IMR-90 (cell line): ENCODE measurements around the gene GAPVD1. TPM values are rescaled to one million over a fixed set of nuclear protein-coding genes. Genes with fewer than 3 reads are reported as not detected.

Experiments
- ATAC-seq: fragments of 200-7000 bp; cut with Tn5 transposase; 2 replicates; pipeline ENCODE4 v1.9.1; 2020; ENCODE audit warnings: low read depth, mild to moderate bottlenecking, moderate library complexity
- BruUV-seq: library from RNA; stranded (reverse); fragments of 400-500 nt; replicated peaks from 2 replicates; lab custom pipeline; 2021; lab: Mats Ljungman, UMichigan
- CTCF ChIA-PET: fragments of 300-600 bp; formaldehyde crosslinking; extraction: SDS; loops from one replicate; lab custom pipeline; 2021; ENCODE audit warnings: antibody characterized with exemption; lab: Yijun Ruan, JAX
- POLR2A ChIA-PET: fragments of 300-600 bp; sonication (Branson Sonifier 250); formaldehyde crosslinking; loops from one replicate; lab custom pipeline; 2022; ENCODE audit warnings: antibody characterized with exemption; ENCODE audit not compliant: unreplicated experiment; lab: Charles Lee
- DNase-seq: peaks from one replicate; pipeline ENCODE4 v3.0.0; 2013
- H2AFZ ChIP-seq: replicated peaks from 2 replicates; pipeline ENCODE3; 2013; ENCODE audit warnings: low read length, mild to moderate bottlenecking; ENCODE audit not compliant: poor library complexity
- H2AK5ac ChIP-seq: 2 replicates; pipeline ENCODE4 v1.6.1; 2013; ENCODE audit warnings: low read depth, low read length, inconsistent platforms
- H2AK9ac ChIP-seq: replicated peaks from 2 replicates; pipeline ENCODE3; 2013; ENCODE audit warnings: mild to moderate bottlenecking, low read depth, low read length, moderate library complexity; ENCODE audit not compliant: poor library complexity
- H2BK120ac ChIP-seq: 2 replicates; pipeline ENCODE4 v1.6.1; 2013; ENCODE audit warnings: low read depth, low read length, inconsistent platforms
- H2BK15ac ChIP-seq: 3 replicates; pipeline ENCODE4 v1.6.1; 2013; ENCODE audit warnings: low read depth, low read length, inconsistent platforms
- H2BK20ac ChIP-seq: 2 replicates; pipeline ENCODE4 v1.6.1; 2013; ENCODE audit warnings: low read depth, mild to moderate bottlenecking, inconsistent platforms, low read length, moderate library complexity
- H2BK5ac ChIP-seq: 2 replicates; pipeline ENCODE4 v1.6.1; 2013; ENCODE audit warnings: mild to moderate bottlenecking, low read depth, low read length, inconsistent platforms; ENCODE audit not compliant: poor library complexity, severe bottlenecking
- H3K14ac ChIP-seq: replicated peaks from 2 replicates; pipeline ENCODE4 v1.6.1; 2013; ENCODE audit warnings: low read depth, low read length, inconsistent platforms
- H3K18ac ChIP-seq: 2 replicates; pipeline ENCODE4 v1.6.1; 2013; ENCODE audit warnings: low read depth, low read length, control low read depth
- H3K23ac ChIP-seq: 2 replicates; pipeline ENCODE4 v1.6.1; 2013; ENCODE audit warnings: low read depth, low read length, inconsistent platforms
- H3K27ac ChIP-seq: 2 replicates; pipeline ENCODE4 v1.5.1; 2013; ENCODE audit warnings: mild to moderate bottlenecking, control low read depth, low read length; ENCODE audit not compliant: insufficient read depth
- H3K27me3 ChIP-seq: 2 replicates; pipeline ENCODE4 v1.6.1; 2013; ENCODE audit warnings: low read length; ENCODE audit not compliant: control insufficient read depth, insufficient read depth
- H3K36me3 ChIP-seq: 2 replicates; pipeline ENCODE4 v1.6.1; 2013; ENCODE audit warnings: low read length, mixed read lengths; ENCODE audit not compliant: control insufficient read depth, insufficient read depth
- H3K4ac ChIP-seq: 2 replicates; pipeline ENCODE4 v1.6.1; 2013; ENCODE audit warnings: low read depth, low read length, inconsistent platforms
- H3K4me1 ChIP-seq: 2 replicates; pipeline ENCODE4 v1.6.1; 2013; ENCODE audit warnings: low read length, mixed read lengths; ENCODE audit not compliant: control insufficient read depth, insufficient read depth
- H3K4me2 ChIP-seq: 2 replicates; pipeline ENCODE4 v1.6.1; 2013; ENCODE audit warnings: low read depth, mild to moderate bottlenecking, control low read depth, low read length, moderate library complexity
- H3K4me3 ChIP-seq: 2 replicates; pipeline ENCODE4 v1.5.1; 2013; ENCODE audit warnings: low read depth, mild to moderate bottlenecking, control low read depth, low read length, moderate library complexity; ENCODE audit not compliant: insufficient read depth
- H3K56ac ChIP-seq: 2 replicates; pipeline ENCODE4 v1.6.1; 2013; ENCODE audit warnings: low read length, inconsistent platforms; ENCODE audit not compliant: insufficient read depth; ENCODE audit errors: extremely low read depth
- H3K79me1 ChIP-seq, 2 experiments: 2 replicates each; pipeline ENCODE4 v1.6.1; 2013; ENCODE audit warnings: low read length in 2 of 2, inconsistent platforms in 1 of 2, low read depth in 1 of 2
- H3K9ac ChIP-seq: 2 replicates; pipeline ENCODE4 v1.6.1; 2013; ENCODE audit warnings: low read depth, low read length, control low read depth
- H3K9me1 ChIP-seq: 2 replicates; pipeline ENCODE4 v1.6.1; 2013; ENCODE audit warnings: low read length, inconsistent platforms; ENCODE audit not compliant: insufficient read depth
- H3K9me3 ChIP-seq: 2 replicates; pipeline ENCODE4 v1.6.1; 2013; ENCODE audit warnings: low read length; ENCODE audit not compliant: control insufficient read depth, insufficient read depth
- H4K20me1 ChIP-seq: 2 replicates; pipeline ENCODE4 v1.6.1; 2013; ENCODE audit warnings: low read length, inconsistent platforms; ENCODE audit not compliant: insufficient read depth
- H4K5ac ChIP-seq: 2 replicates; pipeline ENCODE4 v1.6.1; 2013; ENCODE audit warnings: mild to moderate bottlenecking, low read depth, low read length, control low read depth
- H4K8ac ChIP-seq, 2 experiments: 2 replicates each; pipeline ENCODE4 v1.6.1; 2013; ENCODE audit warnings: low read depth in 2 of 2, low read length in 2 of 2, control low read depth in 1 of 2, inconsistent platforms in 1 of 2
- H4K91ac ChIP-seq: 2 replicates; pipeline ENCODE4 v1.6.1; 2013; ENCODE audit warnings: low read depth, low read length, inconsistent platforms; ENCODE audit not compliant: insufficient read depth
- BHLHE40 ChIP-seq: fragments of 150-350 bp; IDR thresholded peaks from 2 replicates; pipeline ENCODE4 v1.6.1; 2016; ENCODE audit warnings: mild to moderate bottlenecking, low read depth, low read length
- WGBS, 2 experiments: methylation state at CpG; one replicate each; pipeline versions ENCODE4 v1.1.5 to v1.1.7; 2013; ENCODE audit warnings: missing lambda C conversion rate in 2 of 2; ENCODE audit not compliant: insufficient read length in 1 of 2; ENCODE audit errors: extremely low coverage in 2 of 2; 5-methylcytosine and 5-hydroxymethylcytosine counted together
- dilution Hi-C: fragments of 300-500 bp; cut with HindIII; formaldehyde crosslinking; loops from one replicate; pipeline ENCODE4 v1.14.3; 2018; ENCODE audit warnings: low sequenced_read_pairs; ENCODE audit not compliant: unreplicated experiment
- in situ Hi-C: fragments of 300-500 bp; cut with MboI; formaldehyde crosslinking; loops from 3 replicates; pipeline ENCODE4 v1.14.3; 2019; ENCODE audit warnings: low sequenced_read_pairs, inconsistent platforms, mixed read lengths
- intact Hi-C: fragments of 100-400 bp; cut with micrococcal nuclease; formaldehyde crosslinking; loops from 2 replicates; pipeline ENCODE4 v1.10.0; 2022
- polyA plus RNA-seq, 3 experiments: library from polyadenylated mRNA; depleted of rRNA; stranded (reverse); fragments of >200 nt; gene quantifications; 2 replicates each; pipeline ENCODE4 v1.2.3, GENCODE V29; 2012; ENCODE audit warnings: low replicate concordance in 1 of 3
- total RNA-seq: library from RNA; depleted of rRNA; stranded (reverse); fragments of >200 nt; gene quantifications from 2 replicates; pipeline ENCODE4 v1.2.3, GENCODE V29; 2012
- TF ChIP-seq, protein P1 (sequence below): fragments of 150-350 bp; IDR thresholded peaks from 2 replicates; pipeline ENCODE4 v1.6.1; 2016; ENCODE audit warnings: low read depth, mild to moderate bottlenecking, low read length, moderate library complexity, borderline replicate concordance

GAPVD1 gene
- total and polyA plus RNA-seq, 2 of the 4 experiments (the other 2 are of a cell fraction) = 13.8 to 50.9 TPM

DNA sequence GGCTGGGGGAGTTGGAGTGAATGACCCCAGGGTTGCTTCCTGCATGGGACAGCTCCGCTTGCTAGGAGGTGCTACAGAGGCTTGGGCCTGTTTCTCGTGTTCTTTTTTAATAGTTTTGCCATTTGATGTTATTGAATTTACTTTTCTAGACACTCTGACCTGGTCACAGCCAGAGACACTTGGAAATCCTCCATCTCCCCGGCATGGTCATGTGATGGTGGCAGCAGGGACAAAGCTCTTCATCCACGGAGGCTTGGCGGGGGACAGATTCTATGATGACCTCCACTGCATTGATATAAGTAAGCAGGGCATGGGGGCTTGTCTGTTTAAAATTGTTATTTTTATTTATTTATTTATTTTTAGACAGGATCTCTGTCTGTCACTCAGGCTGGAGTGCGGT, 33.9 kb upstream of the GAPVD1 start:
- Histone ChIP-seq H2AK5ac (no peak overlapping the region), H2BK15ac (no peak overlapping the region), H3K56ac (no peak overlapping the region), H4K5ac (no peak overlapping the region), H3K36me3 (peaks cover 16% of the 10 kb centered on the region), H3K9ac (no peak overlapping the region), H2BK120ac (no peak overlapping the region), H4K8ac (no peak overlapping the region), H3K4me2 (no peak overlapping the region), H3K18ac (no peak overlapping the region), H3K14ac (no peak overlapping the region), H4K91ac (no peak overlapping the region), H4K20me1 (no peaks in the 10 kb centered on the region), H3K4me1 (no peaks in the 10 kb centered on the region), H2BK5ac (no peak overlapping the region), H3K27ac (no peak overlapping the region), H2AK9ac (no peak overlapping the region), H3K9me1 (no peaks in the 10 kb centered on the region), H3K9me3 (no peaks in the 10 kb centered on the region), H2BK20ac (no peak overlapping the region), H3K23ac (no peak overlapping the region), H3K27me3 (no peaks in the 10 kb centered on the region), H3K4me3 (no peak overlapping the region), H3K79me1 (peaks cover 0 to 5% of the 10 kb centered on the region in 2 experiments; a peak in 2 of 4 replicates), H3K4ac (no peak overlapping the region), H2AFZ (no peak overlapping the region)
- DNase-seq = no peak
- ChIA-PET CTCF (no interaction called here), POLR2A (no interaction called here)
- dilution Hi-C loops = no loop called here
- no CpG with 5 or more reads among the region's 6 CpGs for WGBS, 2 experiments
- ATAC-seq = no peak
- in situ Hi-C loops = no loop called here
- no peak for TF ChIP-seq BHLHE40
- TF ChIP-seq, protein P1, sequence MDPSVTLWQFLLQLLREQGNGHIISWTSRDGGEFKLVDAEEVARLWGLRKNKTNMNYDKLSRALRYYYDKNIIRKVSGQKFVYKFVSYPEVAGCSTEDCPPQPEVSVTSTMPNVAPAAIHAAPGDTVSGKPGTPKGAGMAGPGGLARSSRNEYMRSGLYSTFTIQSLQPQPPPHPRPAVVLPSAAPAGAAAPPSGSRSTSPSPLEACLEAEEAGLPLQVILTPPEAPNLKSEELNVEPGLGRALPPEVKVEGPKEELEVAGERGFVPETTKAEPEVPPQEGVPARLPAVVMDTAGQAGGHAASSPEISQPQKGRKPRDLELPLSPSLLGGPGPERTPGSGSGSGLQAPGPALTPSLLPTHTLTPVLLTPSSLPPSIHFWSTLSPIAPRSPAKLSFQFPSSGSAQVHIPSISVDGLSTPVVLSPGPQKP = no peak
- intact Hi-C loops = no loop called here
- BruUV-seq = no TSS peak
